ENCODE results near the gene EPN2. TPM values are rescaled to one million over a fixed set of nuclear protein-coding genes. Genes with fewer than 3 reads are reported as not detected.

Gene EPN2
- total RNA-seq, 1 experiment from 2014 or later: 57.8 TPM

DNA sequence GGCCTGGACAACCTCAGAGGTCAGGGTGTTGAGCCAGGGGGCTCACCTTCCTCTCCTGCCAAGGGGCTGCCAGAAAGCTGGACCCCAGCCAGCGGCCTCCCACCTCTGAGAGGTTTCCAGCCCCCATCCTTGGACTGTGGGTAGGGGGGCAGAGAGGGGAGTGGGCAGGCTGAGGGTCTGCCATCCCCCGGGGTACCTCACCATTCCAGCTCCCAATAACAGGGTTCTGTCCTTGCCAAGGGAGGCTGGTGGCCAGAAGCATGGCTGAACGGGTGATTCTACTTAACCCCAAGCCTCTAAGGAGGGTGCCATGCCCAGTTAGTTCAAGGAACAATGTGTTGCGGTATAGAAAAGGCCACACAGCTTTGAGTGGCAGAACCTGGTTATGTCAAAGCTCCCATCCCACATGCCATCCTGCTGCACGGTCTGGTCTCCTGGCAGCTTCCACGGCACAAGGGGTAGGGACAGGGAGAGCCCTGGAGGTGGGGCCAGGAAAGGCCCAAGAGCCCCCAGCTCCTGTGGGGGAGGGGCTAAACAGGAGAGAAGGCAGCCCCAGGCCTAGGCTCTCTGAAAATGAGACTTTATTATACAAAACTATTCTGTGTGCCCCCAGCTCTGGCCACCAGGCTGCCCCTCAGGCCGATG, 105.6 kb downstream of the EPN2 start:
- no CpG with 5 or more reads among the region's 7 CpGs for WGBS (ENCODE audit: extremely low coverage, insufficient read length, low lambda C conversion rate)
- H3K18ac ChIP-seq (ENCODE audit: insufficient read length, low read depth, low read length): no peak overlapping the region
- H3K79me2 ChIP-seq (ENCODE audit: insufficient read depth, low read length): no peaks in the 10 kb centered on the region
- H3K4me1 ChIP-seq (ENCODE audit: insufficient read depth, low read length): peaks cover 7% of the 10 kb centered on the region; the same call in 1 of the 2 replicates
- H4K8ac ChIP-seq (replicated peaks; ENCODE audit: insufficient read length, low read depth, low read length): no peak overlapping the region
- no peak overlapping the region for H3K23ac ChIP-seq (ENCODE audit: insufficient read length, low read depth, low read length)
- no peaks in the 10 kb centered on the region for H3K79me1 ChIP-seq (ENCODE audit: insufficient read depth, low read depth, low read length, poor library complexity, severe bottlenecking)
- Mint-ChIP-seq H3K4me1 (peaks cover 28 to 34% of the 10 kb centered on the region in 2 experiments), H3K9me3 (no peaks in the 10 kb centered on the region), H3K27ac (no peak overlapping the region), H3K36me3 (ENCODE audit: insufficient read depth in 1 of 3, low read depth in 3 of 3) (peaks cover 6 to 12% (median 11%) of the 10 kb centered on the region in 3 experiments; a peak in 6 of 7 replicates), H3K27me3 (ENCODE audit: low read depth) (no peaks in the 10 kb centered on the region), H3K4me3 (no peak overlapping the region)
- no peak overlapping the region for H2BK12ac ChIP-seq (ENCODE audit: insufficient read length, low read depth, low read length)
- no peaks in the 10 kb centered on the region for H3K9me3 ChIP-seq (ENCODE audit: control insufficient read depth, low read depth, low read length)
- peak; percentile 29 for DNase-seq
- H3T11ph ChIP-seq (ENCODE audit: low read length): no peak overlapping the region
- H2BK15ac ChIP-seq (ENCODE audit: low read depth, low read length): no peak overlapping the region
- H3K4me2 ChIP-seq (ENCODE audit: insufficient read depth, insufficient read length, low read length): no peak overlapping the region
- H4K91ac ChIP-seq (ENCODE audit: insufficient read length, low read depth, low read length): no peak overlapping the region
- TF ChIP-seq, protein P1, sequence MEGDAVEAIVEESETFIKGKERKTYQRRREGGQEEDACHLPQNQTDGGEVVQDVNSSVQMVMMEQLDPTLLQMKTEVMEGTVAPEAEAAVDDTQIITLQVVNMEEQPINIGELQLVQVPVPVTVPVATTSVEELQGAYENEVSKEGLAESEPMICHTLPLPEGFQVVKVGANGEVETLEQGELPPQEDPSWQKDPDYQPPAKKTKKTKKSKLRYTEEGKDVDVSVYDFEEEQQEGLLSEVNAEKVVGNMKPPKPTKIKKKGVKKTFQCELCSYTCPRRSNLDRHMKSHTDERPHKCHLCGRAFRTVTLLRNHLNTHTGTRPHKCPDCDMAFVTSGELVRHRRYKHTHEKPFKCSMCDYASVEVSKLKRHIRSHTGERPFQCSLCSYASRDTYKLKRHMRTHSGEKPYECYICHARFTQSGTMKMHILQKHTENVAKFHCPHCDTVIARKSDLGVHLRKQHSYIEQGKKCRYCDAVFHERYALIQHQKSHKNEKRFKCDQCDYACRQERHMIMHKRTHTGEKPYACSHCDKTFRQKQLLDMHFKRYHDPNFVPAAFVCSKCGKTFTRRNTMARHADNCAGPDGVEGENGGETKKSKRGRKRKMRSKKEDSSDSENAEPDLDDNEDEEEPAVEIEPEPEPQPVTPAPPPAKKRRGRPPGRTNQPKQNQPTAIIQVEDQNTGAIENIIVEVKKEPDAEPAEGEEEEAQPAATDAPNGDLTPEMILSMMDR (conservative IDR thresholded peaks at IDR 0.05): no peak
- H3K56ac ChIP-seq (ENCODE audit: insufficient read length, low read depth, low read length): no peak overlapping the region
- H2BK5ac ChIP-seq (ENCODE audit: insufficient read length, low read length): no peak overlapping the region
- no peak overlapping the region for H3K27ac ChIP-seq (ENCODE audit: insufficient read length, low read depth, low read length)
- no peaks in the 10 kb centered on the region for H4K20me1 ChIP-seq (ENCODE audit: control insufficient read depth, insufficient read depth, insufficient read length)
- no peak overlapping the region for H2BK20ac ChIP-seq (ENCODE audit: low read depth, low read length, poor library complexity, severe bottlenecking)
- H4K5ac ChIP-seq (ENCODE audit: insufficient read length, low read depth, low read length): no peak overlapping the region
- H2AK5ac ChIP-seq (ENCODE audit: insufficient read length, low read length): no peak overlapping the region
- no peak overlapping the region for H2AFZ ChIP-seq (ENCODE audit: low read length)
- H2BK120ac ChIP-seq (ENCODE audit: low read depth, low read length, poor library complexity, severe bottlenecking): no peak overlapping the region
- no peaks in the 10 kb centered on the region for H3K27me3 ChIP-seq (ENCODE audit: insufficient read depth, low read length)
- no peak overlapping the region for H3K9ac ChIP-seq (ENCODE audit: extremely low read depth, insufficient read length, low read length)
- no peak overlapping the region for H3K14ac ChIP-seq (ENCODE audit: insufficient read depth, low read length)
- no peaks in the 10 kb centered on the region for H3K23me2 ChIP-seq (ENCODE audit: insufficient read length, low read depth, low read length, poor library complexity, severe bottlenecking)
- no peak overlapping the region for H3K4ac ChIP-seq (ENCODE audit: low read depth, low read length)

All from H9 (cell line).